ENCODE measurements around the gene ZDHHC12. TPM values are rescaled to one million over a fixed set of nuclear protein-coding genes. Genes with fewer than 3 reads are reported as not detected.

ZDHHC12 gene
- total RNA-seq, 3 donors from 2014 or later, result 33.0 to 89.5 (median 76.8) TPM

GRCh38 chr9:128713941-128714573, 9.9 kb downstream of the ZDHHC12 start:
- intact Hi-C loops (cut with DNase I, micrococcal nuclease), result no loop called here
- Histone ChIP-seq H3K4me3 (no peak overlapping the region), H3K36me3 (ENCODE audit: low read depth) (no peaks in the 10 kb centered on the region), H3K9me3 (no peaks in the 10 kb centered on the region), H3K4me1 (ENCODE audit: low read depth) (no peaks in the 10 kb centered on the region)
- DNase-seq, result peak in 1 of 3 donors; percentile 8
- no peak for ATAC-seq
- TF ChIP-seq CTCF (IDR thresholded peaks at IDR 0.05), result no peak

- ATAC-seq (no peak), DNase-seq (peak in 1 of 3 donors; percentile 23)
- Histone ChIP-seq H3K36me3 (ENCODE audit: low read depth) (no peaks in the 10 kb centered on the region), H3K4me1 (ENCODE audit: low read depth) (no peaks in the 10 kb centered on the region), H3K4me3 (no peak overlapping the region), H3K9me3 (no peaks in the 10 kb centered on the region)
- no peak for TF ChIP-seq CTCF (IDR thresholded peaks at IDR 0.05)
- intact Hi-C loops (cut with DNase I, micrococcal nuclease), result no loop called here
Measured at GRCh38 chr9:128713411-128713780, 10.5 kb downstream of the ZDHHC12 start.

- no peak for TF ChIP-seq CTCF (IDR thresholded peaks at IDR 0.05)
- intact Hi-C loops (cut with DNase I, micrococcal nuclease), result no loop called here
- no peaks in the 10 kb centered on the region for H3K9me3 ChIP-seq
- no peak overlapping the region for H3K4me3 ChIP-seq
- ATAC-seq, result peak; percentile 22
- H3K36me3 ChIP-seq (ENCODE audit: low read depth), result no peaks in the 10 kb centered on the region
- no peaks in the 10 kb centered on the region for H3K4me1 ChIP-seq (ENCODE audit: low read depth)
- peak in 2 of 3 donors; percentile 17 to 33 for DNase-seq
Measured at GRCh38 chr9:128712451-128713410, 11.2 kb downstream of the ZDHHC12 start.

- TF ChIP-seq CTCF (IDR thresholded peaks at IDR 0.05), result no peak
- ATAC-seq, result no peak
Measured at GRCh38 chr9:128707446-128707845, 16.5 kb downstream of the ZDHHC12 start.

GRCh38 chr9:128706671-128707381, 17.1 kb downstream of the ZDHHC12 start:
- peaks cover 1% of the 10 kb centered on the region for H3K4me1 ChIP-seq (ENCODE audit: low read depth)
- intact Hi-C loops (cut with DNase I, micrococcal nuclease), result no loop called here
- no peaks in the 10 kb centered on the region for H3K36me3 ChIP-seq (ENCODE audit: low read depth)
- DNase-seq, result peak in 2 of 3 donors; percentile 22 to 38
- H3K9me3 ChIP-seq, result no peaks in the 10 kb centered on the region
- TF ChIP-seq CTCF (IDR thresholded peaks at IDR 0.05), result no peak
- H3K4me3 ChIP-seq, result no peak overlapping the region
- ATAC-seq, result no peak

More at GRCh38 chr9:128707446-128707845, 16.5 kb downstream of the ZDHHC12 start:
- Histone ChIP-seq H3K4me3 (no peak overlapping the region), H3K9me3 (no peaks in the 10 kb centered on the region), H3K36me3 (ENCODE audit: low read depth) (no peaks in the 10 kb centered on the region), H3K4me1 (ENCODE audit: low read depth) (no peaks in the 10 kb centered on the region)
- DNase-seq, result no peak
- intact Hi-C loops (cut with DNase I, micrococcal nuclease), result no loop called here
